GM18861 (cell line): Measurements from ENCODE around the gene CNTNAP4.
A peak's percentile ranks its signal among the peaks of the same experiment; 100 is the strongest.

Source experiments
- ATAC-seq: cut with Tn5 transposase; IDR thresholded peaks from one replicate; pipeline ENCODE4 v1.9.1; 2021; ENCODE audit not compliant: unreplicated experiment

Gene CNTNAP4

DNA sequence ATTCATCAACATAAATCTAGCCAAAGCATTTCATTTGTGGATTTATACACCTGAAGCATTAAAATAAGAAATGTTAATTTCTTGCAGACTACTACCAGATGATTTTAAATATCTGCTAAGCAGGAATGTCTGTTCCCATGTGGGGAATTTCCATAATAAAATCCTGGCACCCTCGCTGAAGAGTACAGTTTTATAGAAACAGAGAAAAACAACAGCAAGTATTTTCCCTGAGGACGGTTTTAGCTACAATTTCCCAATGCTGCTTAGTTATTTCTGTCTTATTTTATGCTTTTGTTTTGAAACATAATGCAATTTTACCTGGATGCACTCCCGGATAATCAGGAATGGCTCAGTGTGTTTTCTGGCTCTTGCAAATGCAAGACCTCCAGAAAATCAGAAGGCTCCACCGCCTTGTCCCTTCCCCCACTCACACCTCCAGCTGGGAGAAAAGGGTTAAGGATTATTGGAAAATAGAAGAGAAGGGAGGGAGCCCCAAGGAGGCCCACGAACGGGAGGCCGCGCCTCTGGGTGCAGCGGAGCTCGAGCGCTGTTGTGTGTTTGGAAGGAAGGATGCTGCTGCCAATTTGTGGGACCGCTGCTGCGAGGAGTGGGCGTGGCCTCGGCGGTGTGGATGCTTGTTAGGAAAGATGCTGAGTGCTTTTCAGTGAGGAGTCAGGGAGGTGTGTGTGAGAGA lies at the start of gene CNTNAP4:
TSS of gene CNTNAP4 (plus strand) at position 657 of the 694 bp plus-strand sequence. CDS start 262 bp downstream, outside the sequence.
- ATAC-seq, result no peak

DNA sequence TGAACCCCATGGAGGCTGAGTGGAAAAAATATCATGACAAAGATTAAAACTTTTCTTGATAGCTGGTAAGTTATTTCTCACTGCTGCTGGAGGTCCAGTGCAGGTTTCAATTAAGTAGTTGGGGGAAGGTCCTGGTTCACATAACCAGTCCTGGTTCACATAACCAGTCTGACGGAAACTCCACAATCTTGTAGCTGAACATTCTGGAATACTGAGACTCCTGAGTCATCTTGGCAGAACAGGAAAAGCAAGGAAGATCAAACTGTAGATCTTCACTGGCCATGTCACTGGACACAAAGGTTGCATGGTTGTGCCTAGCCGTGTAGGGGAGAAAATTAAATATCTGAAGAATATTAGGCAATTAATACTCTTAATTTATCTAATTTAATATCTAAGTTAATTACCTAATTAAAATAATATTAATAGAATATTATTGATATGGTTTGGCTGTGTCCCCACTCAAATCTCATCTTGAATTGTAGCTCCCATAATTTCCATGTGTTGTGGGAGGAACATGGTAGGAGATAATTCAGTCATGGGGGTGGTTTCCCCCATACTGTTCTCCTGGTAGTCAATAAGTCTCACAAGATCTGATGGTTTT lies 48.6 kb upstream of the CNTNAP4 start:
- no peak for ATAC-seq

DNA sequence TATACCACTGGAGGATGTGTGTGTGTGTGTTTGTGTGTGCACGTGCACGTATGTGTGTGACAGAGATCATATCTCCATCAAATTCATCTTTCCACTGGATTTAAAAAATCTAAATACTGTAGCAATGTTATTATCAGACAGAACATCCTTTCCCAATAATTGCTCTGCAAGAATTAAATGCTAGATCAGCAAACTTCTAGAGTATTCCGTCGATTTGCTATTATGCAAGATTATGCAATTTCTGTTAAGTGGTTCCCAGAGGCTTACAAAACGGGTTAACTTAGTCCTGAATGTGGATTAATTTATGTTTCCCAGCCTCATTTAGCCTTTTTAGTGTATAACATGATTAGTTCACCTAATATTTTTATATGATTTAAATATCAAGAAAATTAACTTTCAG lies 44.5 kb upstream of the CNTNAP4 start:
- no peak for ATAC-seq

DNA sequence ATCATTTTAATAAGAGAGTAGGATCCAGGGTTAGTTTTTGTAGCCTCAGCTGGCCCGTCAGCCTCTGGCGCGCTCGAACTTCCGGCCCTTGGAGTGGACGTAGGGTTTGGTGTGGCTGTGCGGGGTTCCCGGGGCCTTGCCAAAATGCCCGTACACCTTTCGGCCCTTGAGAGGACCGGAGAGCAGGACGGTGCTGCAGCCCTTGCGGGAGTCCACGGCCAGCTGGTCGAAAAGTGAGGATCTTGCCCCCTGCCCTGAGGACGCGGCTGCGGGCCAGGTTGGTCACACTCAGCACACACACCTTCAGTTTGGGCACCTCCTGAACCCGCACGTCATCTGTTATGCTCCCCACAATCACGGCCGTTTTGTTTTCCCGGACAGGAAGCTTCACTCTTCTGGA lies 42.2 kb upstream of the CNTNAP4 start:
- no peak for ATAC-seq

DNA sequence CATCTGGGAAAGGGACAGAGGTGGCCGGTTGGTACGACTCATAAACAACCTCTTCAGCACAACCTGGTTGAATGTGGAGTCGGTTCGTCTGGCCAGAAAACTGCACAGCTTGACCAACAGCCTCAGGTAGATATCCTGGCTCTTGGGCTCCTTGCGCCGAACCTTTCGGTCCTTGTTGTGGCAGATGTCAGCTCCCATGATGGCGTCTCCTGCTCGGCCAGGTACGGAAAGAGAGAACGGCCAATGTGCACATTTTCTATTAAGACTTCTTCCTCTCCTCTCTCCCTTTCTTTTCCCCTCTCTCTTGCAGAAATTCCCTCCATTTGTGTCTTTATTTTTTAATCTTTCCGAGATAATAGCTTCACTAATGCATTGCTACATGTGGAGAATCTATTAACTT lies 41.8 kb upstream of the CNTNAP4 start:
- no peak for ATAC-seq

GRCh38 chr16:76237471-76237870 lies 39.7 kb upstream of the CNTNAP4 start:
- no peak for ATAC-seq

DNA sequence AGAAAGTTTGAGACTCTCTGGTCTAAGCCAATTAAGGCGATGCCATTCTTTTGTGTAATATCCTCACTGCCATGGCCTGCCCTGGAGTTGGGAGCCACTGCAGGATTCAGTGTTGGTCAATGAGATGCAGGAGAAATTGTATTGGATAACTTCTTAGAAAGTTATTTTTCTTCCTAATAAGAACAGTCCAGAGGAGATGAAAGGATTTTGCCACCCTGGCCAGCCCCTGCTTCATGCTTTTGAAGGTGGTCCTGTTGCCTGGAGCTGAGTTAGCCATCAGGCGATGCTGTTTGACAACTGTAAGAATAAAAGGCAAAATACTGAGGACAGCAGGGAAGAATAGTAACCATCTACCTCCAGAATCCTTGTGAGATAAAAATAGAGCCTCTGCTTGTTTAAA lies 35.4 kb upstream of the CNTNAP4 start:
- no peak for ATAC-seq

DNA sequence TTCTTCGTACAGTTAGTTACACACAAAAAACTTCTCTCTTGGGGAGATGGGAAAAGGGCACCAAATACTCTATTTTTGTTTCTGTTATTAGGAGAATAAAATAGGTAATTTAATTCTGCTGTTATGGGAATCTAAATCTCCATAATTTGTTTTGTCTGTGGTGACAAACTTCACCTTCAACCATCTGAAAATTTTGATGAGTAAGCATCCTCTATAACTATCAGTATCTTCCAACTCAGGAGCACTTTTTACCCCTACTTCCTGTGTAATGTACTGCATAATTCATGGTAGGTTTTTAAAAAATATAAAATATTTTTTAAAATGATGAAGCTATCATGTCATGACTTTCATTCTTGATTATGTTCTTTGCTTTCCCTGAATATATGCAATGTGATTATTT lies 33.6 kb upstream of the CNTNAP4 start:
- ATAC-seq, result no peak

DNA sequence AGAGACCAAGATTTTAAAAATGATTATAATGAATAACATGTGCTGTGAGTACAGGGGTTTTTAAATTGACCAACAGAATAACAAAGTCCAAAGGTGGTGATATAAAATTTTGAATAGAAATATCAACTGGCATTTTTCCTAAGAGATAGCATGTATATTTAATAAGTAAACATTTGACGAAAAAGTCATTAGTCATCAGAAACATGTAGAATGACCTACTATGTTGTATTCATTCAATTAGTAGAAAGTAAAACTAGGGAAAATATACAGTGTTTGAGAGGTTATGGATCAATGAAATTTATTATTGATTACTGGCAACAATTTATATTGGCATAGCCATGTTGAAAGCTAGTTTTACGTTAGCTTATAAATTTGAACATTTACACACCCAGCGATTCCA lies 30.6 kb upstream of the CNTNAP4 start:
- ATAC-seq, result no peak

DNA sequence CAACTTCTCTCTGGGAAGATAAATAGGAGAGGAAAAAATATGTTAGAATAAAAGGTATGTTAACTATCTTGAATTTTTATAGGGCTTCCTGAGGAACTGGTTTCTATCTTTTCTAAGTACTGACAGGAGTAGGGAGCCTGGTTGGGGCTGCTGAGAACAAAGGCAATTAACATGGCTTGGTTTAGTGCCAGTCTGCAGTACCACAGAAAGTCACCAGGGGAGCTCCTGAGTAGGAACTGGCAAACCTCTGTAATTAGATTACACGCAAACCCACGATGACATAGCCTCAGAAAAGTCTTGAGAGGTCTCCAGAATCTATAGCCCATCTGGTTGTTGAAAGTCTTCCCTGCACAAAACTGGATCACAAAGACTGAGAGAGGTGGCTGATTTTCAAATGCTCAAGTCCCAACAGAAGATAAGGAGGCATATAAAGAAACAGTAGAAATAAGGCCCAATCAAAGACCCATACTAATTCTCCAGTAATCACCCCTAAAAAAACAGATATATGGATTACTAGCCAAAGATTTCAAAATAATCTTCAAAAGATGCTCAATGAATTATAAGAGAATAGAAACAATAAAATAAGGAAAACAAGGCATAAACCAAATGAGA lies 11.7 kb upstream of the CNTNAP4 start:
- peak; percentile 87 for ATAC-seq

- no peak for ATAC-seq
These were observed 8.4 kb upstream of the CNTNAP4 start for GRCh38 chr16:76268824-76269223.

DNA sequence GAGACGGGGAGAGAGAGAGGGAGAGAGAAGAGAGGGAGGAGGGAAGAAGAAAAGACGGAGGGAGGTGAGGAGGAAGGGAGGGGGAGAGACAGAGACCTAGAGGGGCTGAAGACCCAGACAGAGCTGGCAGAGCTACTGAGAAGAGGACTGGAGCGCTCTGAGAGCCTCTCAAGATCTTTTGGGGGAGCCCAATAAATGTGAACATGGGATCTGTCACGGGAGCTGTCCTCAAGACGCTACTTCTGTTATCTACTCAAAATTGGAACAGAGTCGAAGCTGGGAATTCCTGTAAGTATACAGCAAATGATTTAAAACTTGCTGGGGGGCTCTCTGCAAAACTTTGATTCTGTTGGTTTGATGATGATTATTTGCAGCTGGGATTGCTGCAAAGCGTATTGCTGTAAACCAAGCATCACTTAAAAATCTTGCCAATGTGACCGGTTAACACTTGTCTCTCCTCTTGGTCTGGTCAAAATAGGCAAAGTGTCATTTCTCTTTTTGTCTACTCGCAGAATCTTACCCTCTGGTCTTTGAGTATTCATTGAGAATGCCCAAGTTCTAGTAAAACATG lies 344 bp downstream of the CNTNAP4 start:
- no peak for ATAC-seq

GRCh38 chr16:76278086-76278485 lies 885 bp downstream of the CNTNAP4 start:
- no peak for ATAC-seq

GRCh38 chr16:76278980-76279379 lies 1.8 kb downstream of the CNTNAP4 start:
- peak; percentile 57 for ATAC-seq

- no peak for ATAC-seq
These were observed 3.4 kb downstream of the CNTNAP4 start for GRCh38 chr16:76280421-76281215.

GRCh38 chr16:76287466-76287865 lies 10.3 kb downstream of the CNTNAP4 start:
- no peak for ATAC-seq

GRCh38 chr16:76292218-76292617 lies 15.0 kb downstream of the CNTNAP4 start:
- no peak for ATAC-seq

DNA sequence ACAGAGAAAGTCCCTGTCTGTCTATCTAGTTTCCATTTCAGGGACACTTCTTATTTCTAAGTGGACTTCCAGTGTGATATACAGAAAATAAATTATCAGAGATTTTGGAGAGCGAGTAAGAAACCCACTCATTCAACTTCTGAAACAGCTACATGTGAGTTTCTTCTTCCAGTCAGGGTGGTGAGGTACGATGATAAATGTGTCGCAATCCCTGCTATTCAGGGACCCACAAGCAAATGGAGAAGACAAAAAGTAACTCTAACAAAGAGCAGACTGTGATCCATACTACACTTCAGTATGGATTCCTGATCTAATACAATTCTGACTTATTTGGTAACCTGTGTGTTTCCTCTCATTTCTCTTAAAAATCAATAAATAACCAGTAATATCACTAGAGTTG lies 16.8 kb downstream of the CNTNAP4 start:
- ATAC-seq, result no peak

DNA sequence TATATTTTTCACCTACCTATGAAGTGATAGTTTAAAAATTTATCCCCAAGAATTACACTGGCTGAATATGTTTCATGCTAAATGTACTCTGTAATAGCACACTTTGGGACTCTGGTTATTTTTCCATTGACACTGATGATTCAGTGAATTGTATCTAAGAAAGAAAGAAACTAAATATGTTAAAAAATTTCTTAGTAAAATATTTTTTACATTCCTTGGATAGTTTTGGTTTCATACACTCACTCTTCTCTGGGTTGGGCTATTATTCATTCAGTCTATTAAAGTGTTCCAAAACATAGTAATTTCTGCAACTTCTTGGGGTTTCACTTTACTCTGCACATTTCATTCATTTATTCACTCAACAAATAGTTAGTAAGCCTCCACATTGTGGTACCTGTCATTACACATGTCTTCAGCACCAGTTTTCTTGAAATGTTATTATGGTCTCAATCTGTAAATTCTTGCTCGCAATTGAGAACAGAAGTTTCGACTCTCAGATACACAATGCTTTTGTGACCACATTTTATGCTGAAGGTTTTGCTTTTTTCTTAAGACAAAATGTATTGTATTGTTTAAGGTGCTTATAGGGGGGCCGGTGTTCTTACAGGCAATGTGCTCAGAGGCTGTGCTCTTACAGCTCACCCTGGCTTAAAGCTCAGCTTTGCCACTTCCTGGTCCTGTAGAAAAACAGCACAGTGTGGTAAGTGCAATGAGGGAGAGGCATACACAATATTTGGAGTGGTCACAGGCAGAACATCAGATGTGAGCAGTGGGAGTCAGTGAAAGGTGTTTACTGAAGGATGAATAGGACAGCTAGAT lies 17.4 kb downstream of the CNTNAP4 start:
- no peak for ATAC-seq

GRCh38 chr16:76297941-76298340 lies 20.7 kb downstream of the CNTNAP4 start:
- ATAC-seq, result no peak
